ENCODE data around the gene ZMIZ1.

- TF ChIP-seq CTCF (IDR thresholded peaks at IDR 0.05) (no peak), POLR2AphosphoS5 (IDR thresholded peaks at IDR 0.05; ENCODE audit: low read depth, low read length) (no peak)
Measured at GRCh38 chr10:79282388-79282787, 213.6 kb downstream of the ZMIZ1 start.
